GM21576 (cell line): ENCODE measurements around the gene MLLT10.

Experiments
- ATAC-seq: cut with Tn5 transposase; IDR thresholded peaks from one replicate; pipeline ENCODE4 v1.9.1; 2021; ENCODE audit warnings: mild to moderate bottlenecking, moderate library complexity; ENCODE audit not compliant: unreplicated experiment

MLLT10 gene

GRCh38 chr10:21759232-21759631 is 225.2 kb downstream of the MLLT10 start:
- no peak for ATAC-seq

GRCh38 chr10:21760332-21760731 is 226.3 kb downstream of the MLLT10 start:
- ATAC-seq, result no peak

GRCh38 chr10:21764466-21765189 is 230.6 kb downstream of the MLLT10 start:
- ATAC-seq, result no peak

GRCh38 chr10:21769041-21769440 is 235.0 kb downstream of the MLLT10 start:
- ATAC-seq, result no peak

- ATAC-seq, result no peak
Measured at GRCh38 chr10:21771219-21771618, 237.2 kb downstream of the MLLT10 start.

GRCh38 chr10:21776883-21777282 is 242.9 kb downstream of the MLLT10 start:
- no peak for ATAC-seq

GRCh38 chr10:21791276-21791675 is 257.2 kb downstream of the MLLT10 start:
- no peak for ATAC-seq
